ENCODE measurements around the gene CMSS1.

CMSS1 gene

GRCh38 chr3:100060685-100061484 lies 243.2 kb downstream of the CMSS1 start:
- peak; percentile 65 for DNase-seq (ENCODE audit: low read depth)
- no peak overlapping the region for H3K4me3 ChIP-seq (ENCODE audit: low read depth, low read length)
- TF ChIP-seq CTCF (IDR thresholded peaks at IDR 0.05; ENCODE audit: insufficient read depth, low read depth, low read length, missing control alignments), result no peak

- no peak for TF ChIP-seq CTCF (IDR thresholded peaks at IDR 0.05; ENCODE audit: insufficient read depth, low read depth, low read length, missing control alignments)
- H3K4me3 ChIP-seq (ENCODE audit: low read depth, low read length), result no peak overlapping the region
- DNase-seq (ENCODE audit: low read depth), result no peak
Measured at GRCh38 chr3:100062665-100063064, 245.0 kb downstream of the CMSS1 start.

GRCh38 chr3:100063929-100064461 lies 246.3 kb downstream of the CMSS1 start:
- DNase-seq (ENCODE audit: low read depth), result no peak

GRCh38 chr3:100067589-100067988 lies 249.9 kb downstream of the CMSS1 start:
- no peak for DNase-seq (ENCODE audit: low read depth)
- no peak for TF ChIP-seq CTCF (IDR thresholded peaks at IDR 0.05; ENCODE audit: insufficient read depth, low read depth, low read length, missing control alignments)
- no peak overlapping the region for H3K4me3 ChIP-seq (ENCODE audit: low read depth, low read length)

More at GRCh38 chr3:100063929-100064461, 246.3 kb downstream of the CMSS1 start:
- TF ChIP-seq CTCF (IDR thresholded peaks at IDR 0.05; ENCODE audit: insufficient read depth, low read depth, low read length, missing control alignments), result no peak
- no peak overlapping the region for H3K4me3 ChIP-seq (ENCODE audit: low read depth, low read length)

- no peak overlapping the region for H3K4me3 ChIP-seq (ENCODE audit: low read depth, low read length)
- peak; percentile 87 for DNase-seq (ENCODE audit: low read depth)
- TF ChIP-seq CTCF (IDR thresholded peaks at IDR 0.05; ENCODE audit: insufficient read depth, low read depth, low read length, missing control alignments), result peak; percentile 71
Measured at GRCh38 chr3:100068826-100069225, 251.2 kb downstream of the CMSS1 start.

GRCh38 chr3:100069472-100069871 lies 251.8 kb downstream of the CMSS1 start:
- TF ChIP-seq CTCF (IDR thresholded peaks at IDR 0.05; ENCODE audit: insufficient read depth, low read depth, low read length, missing control alignments), result no peak
- no peak overlapping the region for H3K4me3 ChIP-seq (ENCODE audit: low read depth, low read length)
- no peak for DNase-seq (ENCODE audit: low read depth)

All from GM12865 (cell line).